ENCODE data around the gene FAM171A2.
A peak's percentile ranks its signal among the peaks of the same experiment; 100 is the strongest.
"Not testable (repeated sequence)": the region's sequence is repeated elsewhere in the genome, so short reads cannot be mapped to it uniquely, and the experiment has no call there.

Gene FAM171A2

GRCh38 chr17:44363613-44364159 lies at the start of gene FAM171A2:
FAM171A2 (minus strand) TSS chr17:44363853; CDS start chr17:44363714, 139 bp downstream.
- DNase-seq = peak; percentile 35 to 36

- no peak for DNase-seq
Measured at GRCh38 chr17:44409309-44410028, 45.8 kb upstream of the FAM171A2 start.

- DNase-seq = no peak
Measured at GRCh38 chr17:44408786-44409185, 45.1 kb upstream of the FAM171A2 start.

- DNase-seq = no peak
Measured at GRCh38 chr17:44402564-44403172, 39.0 kb upstream of the FAM171A2 start.

- peak; percentile 20 to 53 for DNase-seq
Measured at GRCh38 chr17:44400226-44400847, 36.7 kb upstream of the FAM171A2 start.

GRCh38 chr17:44398692-44399691 lies 35.3 kb upstream of the FAM171A2 start:
- DNase-seq = no peak

- no peak for DNase-seq
Measured at GRCh38 chr17:44397479-44398440, 34.1 kb upstream of the FAM171A2 start.

GRCh38 chr17:44396946-44397345 lies 33.3 kb upstream of the FAM171A2 start:
- DNase-seq = no peak

GRCh38 chr17:44394833-44395232 lies 31.2 kb upstream of the FAM171A2 start:
- no peak for DNase-seq

GRCh38 chr17:44394112-44394511 lies 30.5 kb upstream of the FAM171A2 start:
- DNase-seq = not testable (repeated sequence)

- DNase-seq = no peak
Measured at GRCh38 chr17:44390250-44390870, 26.7 kb upstream of the FAM171A2 start.

- DNase-seq = peak; percentile 87 to 90
Measured at GRCh38 chr17:44389723-44390202, 26.1 kb upstream of the FAM171A2 start.

GRCh38 chr17:44389281-44389680 lies 25.6 kb upstream of the FAM171A2 start, which contains the start of gene ITGA2B:
ITGA2B (minus strand) TSS chr17:44389649; CDS start chr17:44389473, 176 bp downstream.
- no peak for DNase-seq

GRCh38 chr17:44387804-44388203 lies 24.2 kb upstream of the FAM171A2 start:
- no peak for DNase-seq

- DNase-seq = no peak
Measured at GRCh38 chr17:44386182-44386525, 22.5 kb upstream of the FAM171A2 start.

GRCh38 chr17:44385287-44386181 lies 21.9 kb upstream of the FAM171A2 start:
- peak; percentile 70 to 74 for DNase-seq

GRCh38 chr17:44384823-44385286 lies 21.2 kb upstream of the FAM171A2 start:
- DNase-seq = peak in 1 of 2 experiments; percentile 42

GRCh38 chr17:44384281-44384822 lies 20.7 kb upstream of the FAM171A2 start:
- DNase-seq = no peak

- no peak for DNase-seq
Measured at GRCh38 chr17:44383861-44384260, 20.2 kb upstream of the FAM171A2 start.
